Upper lobe of left lung (tissue), 6 donors: ENCODE data around the gene DNAJB11. TPM values are rescaled to one million over a fixed set of nuclear protein-coding genes. Genes with fewer than 3 reads are reported as not detected.

Experiments used
- ATAC-seq, 2 donors: fragments of 200-7000 bp; cut with Tn5 transposase; one replicate each; pipeline ENCODE4 v1.9.1; 2022; ENCODE audit warnings: mild to moderate bottlenecking in 2 of 2, moderate library complexity in 2 of 2; ENCODE audit not compliant: low FRiP score in 2 of 2
- DNase-seq, 2 donors: peaks; one replicate each; pipeline ENCODE4 v3.0.0-alpha.2; 2019 to 2020
- H3K27ac ChIP-seq, 4 donors: fragments of 200-600 bp; sonication (generic); one replicate each; pipeline ENCODE4 v1.5.1; 2016 to 2019
- H3K27me3 ChIP-seq, 4 donors: fragments of 200-600 bp; sonication (generic); one replicate each; pipeline ENCODE4 v1.5.1; 2017 to 2019
- H3K36me3 ChIP-seq, 4 donors: fragments of 200-600 bp; sonication (generic); one replicate each; pipeline ENCODE4 v1.5.1; 2016 to 2019
- H3K4me1 ChIP-seq, 4 donors: fragments of 200-600 bp; sonication (generic); one replicate each; pipeline ENCODE4 v1.5.1; 2018 to 2019
- H3K4me3 ChIP-seq, 4 donors: fragments of 200-600 bp; sonication (generic); one replicate each; pipeline ENCODE4 v1.5.1; 2017 to 2019; ENCODE audit warnings: mild to moderate bottlenecking in 2 of 4, moderate library complexity in 1 of 4
- H3K9me3 ChIP-seq, 4 donors: fragments of 200-600 bp; sonication (generic); one replicate each; pipeline ENCODE4 v1.5.1; 2018 to 2019
- EP300 ChIP-seq, 4 donors: sonication (generic); formaldehyde crosslinking; IDR thresholded peaks; one replicate each; pipeline ENCODE4 v1.5.1; 2017; ENCODE audit warnings: antibody characterized with exemption in 4 of 4, control low read depth in 2 of 4
- POLR2A ChIP-seq, 4 donors: fragments of 450-650 bp; IDR thresholded peaks; one replicate each; pipeline ENCODE4 v1.5.1; 2016 to 2017; ENCODE audit warnings: antibody characterized with exemption in 4 of 4, mild to moderate bottlenecking in 2 of 4
- POLR2AphosphoS5 ChIP-seq, 2 donors: sonication (generic); formaldehyde crosslinking; IDR thresholded peaks; one replicate each; pipeline ENCODE4 v1.5.1; 2017; ENCODE audit warnings: antibody characterized with exemption in 2 of 2
- WGBS, 2 donors: methylation state at CpG; one replicate each; pipeline ENCODE4 v1.1.5; 2017 to 2018; 5-methylcytosine and 5-hydroxymethylcytosine counted together
- total RNA-seq, 6 donors: library from RNA; depleted of rRNA in 4 of 6; stranded (reverse); fragments of >200 nt in 4 of 6; gene quantifications; one replicate each; pipeline versions ENCODE4 v1.1.0 to v1.2.1, GENCODE V29; 2016 to 2021
- TF ChIP-seq, protein P1 (sequence below), 6 experiments: fragments of 450-650 bp in 4 of 6; fragments of 200-600 bp in 2 of 6; sonication (generic) in 2 of 6; IDR thresholded peaks; one replicate each; pipeline ENCODE4 v1.5.1; 2016 to 2019; ENCODE audit warnings: antibody characterized with exemption in 6 of 6
- donor health status: DM: no; HTN: no; CAD: no; lungs with moderate emphysema.
- donor health status: DM: no; HTN: yes; CAD: no; lungs with severe emphysema.

Gene DNAJB11
- total RNA-seq: 10 to 100 TPM; 10.5 to 52.7 (median 38.9) TPM

DNA sequence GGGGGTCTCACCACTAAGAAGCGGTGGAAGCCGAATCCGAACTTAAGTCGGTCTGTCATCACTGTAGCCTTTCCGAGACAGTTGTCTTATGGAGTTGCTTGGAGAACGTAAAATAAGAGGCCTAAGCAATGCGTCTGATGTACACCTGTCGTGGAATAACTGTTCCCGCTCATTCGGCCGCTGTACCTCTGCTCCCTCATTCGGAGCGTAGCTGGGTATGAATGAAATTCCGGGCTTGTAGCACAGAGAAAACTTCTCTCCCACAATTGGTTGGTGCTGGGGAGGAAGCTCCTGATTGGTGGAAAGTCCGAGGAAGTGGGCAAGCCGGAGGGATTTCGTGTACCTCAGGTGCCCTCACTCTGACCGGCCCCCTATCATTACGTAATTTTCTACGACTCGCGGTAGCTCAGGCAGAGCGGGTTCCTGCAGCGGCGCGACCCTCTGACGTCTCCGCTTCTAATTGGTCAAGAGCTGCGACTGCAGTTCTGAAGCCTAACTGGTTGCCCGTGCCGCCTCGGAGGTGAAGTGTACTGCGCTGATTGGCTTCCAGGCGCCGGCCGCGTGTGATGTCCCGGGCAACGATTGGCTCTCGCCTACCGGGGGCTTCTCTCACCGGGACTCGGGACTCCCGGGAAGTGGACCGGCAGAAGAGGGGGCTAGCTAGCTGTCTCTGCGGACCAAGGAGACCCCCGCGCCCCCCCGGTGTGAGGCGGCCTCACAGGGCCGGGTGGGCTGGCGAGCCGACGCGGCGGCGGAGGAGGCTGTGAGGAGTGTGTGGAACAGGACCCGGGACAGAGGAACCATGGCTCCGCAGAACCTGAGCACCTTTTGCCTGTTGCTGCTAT is at the start of gene DNAJB11:
Gene DNAJB11 (plus strand): TSS at position 625 of the 845 bp plus-strand sequence. CDS start 178 bp downstream, at position 803.
- no peaks in the 10 kb centered on the region for H3K27me3 ChIP-seq
- H3K36me3 ChIP-seq: peaks cover 0 to 29% (median 0%) of the 10 kb centered on the region in 4 donors
- DNase-seq: peak; percentile 96 to 100
- ATAC-seq: peak; percentile 96 to 97
- H3K4me1 ChIP-seq: peaks cover 26 to 50% (median 36%) of the 10 kb centered on the region in 4 donors
- no peaks in the 10 kb centered on the region for H3K9me3 ChIP-seq
- peak within 1 kb of the TSS; percentile 93 to 99 (median 94) for H3K27ac ChIP-seq
- H3K4me3 ChIP-seq: peak within 1 kb of the TSS; percentile 75 to 96 (median 92)
- no peak for TF ChIP-seq EP300 (IDR thresholded peaks at IDR 0.05)
- TF ChIP-seq, protein P1, sequence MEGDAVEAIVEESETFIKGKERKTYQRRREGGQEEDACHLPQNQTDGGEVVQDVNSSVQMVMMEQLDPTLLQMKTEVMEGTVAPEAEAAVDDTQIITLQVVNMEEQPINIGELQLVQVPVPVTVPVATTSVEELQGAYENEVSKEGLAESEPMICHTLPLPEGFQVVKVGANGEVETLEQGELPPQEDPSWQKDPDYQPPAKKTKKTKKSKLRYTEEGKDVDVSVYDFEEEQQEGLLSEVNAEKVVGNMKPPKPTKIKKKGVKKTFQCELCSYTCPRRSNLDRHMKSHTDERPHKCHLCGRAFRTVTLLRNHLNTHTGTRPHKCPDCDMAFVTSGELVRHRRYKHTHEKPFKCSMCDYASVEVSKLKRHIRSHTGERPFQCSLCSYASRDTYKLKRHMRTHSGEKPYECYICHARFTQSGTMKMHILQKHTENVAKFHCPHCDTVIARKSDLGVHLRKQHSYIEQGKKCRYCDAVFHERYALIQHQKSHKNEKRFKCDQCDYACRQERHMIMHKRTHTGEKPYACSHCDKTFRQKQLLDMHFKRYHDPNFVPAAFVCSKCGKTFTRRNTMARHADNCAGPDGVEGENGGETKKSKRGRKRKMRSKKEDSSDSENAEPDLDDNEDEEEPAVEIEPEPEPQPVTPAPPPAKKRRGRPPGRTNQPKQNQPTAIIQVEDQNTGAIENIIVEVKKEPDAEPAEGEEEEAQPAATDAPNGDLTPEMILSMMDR (IDR thresholded peaks at IDR 0.05): peak in 2 of 6 experiments; percentile 14 to 25
- peak in 3 of 4 donors; percentile 37 to 87 (median 78) for TF ChIP-seq POLR2A (IDR thresholded peaks at IDR 0.05)
- peak; percentile 69 to 78 for TF ChIP-seq POLR2AphosphoS5 (IDR thresholded peaks at IDR 0.05)
- WGBS, 2 donors: 0 to 2% methylated on average over 15 to 47 of the region's 59 CpGs

DNA sequence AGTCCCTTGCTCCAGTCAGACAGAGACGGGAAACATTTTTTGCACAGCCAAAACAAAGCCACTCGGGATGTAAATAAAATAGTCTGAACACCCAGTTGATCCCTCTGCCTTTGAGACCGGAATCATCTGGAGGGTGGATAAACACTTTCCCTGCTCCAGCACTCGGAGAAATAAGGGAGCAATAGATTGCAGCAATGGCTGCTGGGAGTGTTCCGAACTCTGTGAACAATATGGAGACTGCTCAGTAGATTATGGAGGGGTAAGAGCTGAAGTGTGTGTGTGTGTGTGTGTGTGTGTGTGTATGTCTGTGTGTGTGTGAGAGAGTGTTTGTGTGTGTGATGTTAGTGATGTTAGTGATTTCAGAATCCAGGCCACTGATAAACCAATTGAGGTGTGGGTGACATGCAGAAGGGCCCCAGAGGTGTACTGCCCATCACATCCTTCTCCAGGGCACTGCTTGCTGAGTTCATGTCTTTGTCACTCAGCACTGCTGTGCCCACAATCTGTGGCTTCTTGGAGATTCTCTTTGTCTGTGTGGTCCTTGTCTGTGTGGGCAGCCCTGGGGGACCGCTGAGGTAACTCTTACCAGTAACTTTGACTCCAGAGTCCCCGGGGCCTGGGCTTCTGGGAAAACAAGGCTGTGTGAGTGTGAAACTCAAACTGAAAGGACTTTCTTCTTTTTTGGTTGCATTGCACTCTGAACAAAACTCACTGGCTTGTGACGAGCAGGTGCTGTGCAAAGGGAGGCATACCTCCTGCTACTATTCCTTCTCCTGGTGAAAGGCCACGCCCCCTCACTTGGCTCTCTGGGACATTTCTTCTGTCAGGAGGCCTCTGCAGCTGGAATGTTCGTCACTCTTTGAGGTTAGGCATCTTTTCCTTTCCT is 49.3 kb upstream of the DNAJB11 start:
- H3K4me1 ChIP-seq: no peaks in the 10 kb centered on the region
- DNase-seq (no peak), ATAC-seq (no peak)
- H3K4me3 ChIP-seq: no peak overlapping the region
- no peaks in the 10 kb centered on the region for H3K36me3 ChIP-seq
- no peak for TF ChIP-seq EP300 (IDR thresholded peaks at IDR 0.05)
- TF ChIP-seq, protein P1 (IDR thresholded peaks at IDR 0.05): no peak
- no peak overlapping the region for H3K27ac ChIP-seq
- H3K9me3 ChIP-seq: no peaks in the 10 kb centered on the region
- H3K27me3 ChIP-seq: no peaks in the 10 kb centered on the region
- 72% methylated on average over 10 of the region's 10 CpGs for WGBS, 2 donors

DNA sequence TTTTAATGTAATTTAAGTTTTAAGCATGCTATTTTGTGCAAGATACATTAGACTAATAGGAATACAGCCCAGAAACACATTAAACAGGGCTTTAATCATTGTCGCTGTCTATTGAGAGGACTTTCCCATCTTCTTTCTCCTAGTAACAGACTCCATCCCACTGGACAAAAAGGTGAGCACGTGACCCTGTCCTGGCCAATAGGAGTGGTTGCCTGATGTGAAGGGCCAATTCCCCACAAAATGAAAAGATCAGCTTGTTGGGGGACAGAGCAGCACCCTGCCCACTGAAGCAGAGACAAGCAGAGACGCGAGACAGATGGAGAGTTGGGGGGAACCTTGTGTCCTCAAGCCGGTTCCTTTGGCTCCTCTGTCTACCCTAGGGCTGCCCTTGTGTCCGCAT is 47.5 kb upstream of the DNAJB11 start:
- Histone ChIP-seq H3K4me3 (no peak overlapping the region), H3K27ac (no peak overlapping the region), H3K27me3 (no peaks in the 10 kb centered on the region), H3K9me3 (no peaks in the 10 kb centered on the region), H3K36me3 (no peaks in the 10 kb centered on the region), H3K4me1 (no peaks in the 10 kb centered on the region)
- TF ChIP-seq EP300 (IDR thresholded peaks at IDR 0.05) (no peak), POLR2A (IDR thresholded peaks at IDR 0.05) (no peak), POLR2AphosphoS5 (IDR thresholded peaks at IDR 0.05) (no peak)
- TF ChIP-seq, protein P1 (IDR thresholded peaks at IDR 0.05): no peak
- no peak for ATAC-seq
- no peak for DNase-seq
- 88 to 95% methylated on average over 6 of the region's 6 CpGs for WGBS, 2 donors

DNA sequence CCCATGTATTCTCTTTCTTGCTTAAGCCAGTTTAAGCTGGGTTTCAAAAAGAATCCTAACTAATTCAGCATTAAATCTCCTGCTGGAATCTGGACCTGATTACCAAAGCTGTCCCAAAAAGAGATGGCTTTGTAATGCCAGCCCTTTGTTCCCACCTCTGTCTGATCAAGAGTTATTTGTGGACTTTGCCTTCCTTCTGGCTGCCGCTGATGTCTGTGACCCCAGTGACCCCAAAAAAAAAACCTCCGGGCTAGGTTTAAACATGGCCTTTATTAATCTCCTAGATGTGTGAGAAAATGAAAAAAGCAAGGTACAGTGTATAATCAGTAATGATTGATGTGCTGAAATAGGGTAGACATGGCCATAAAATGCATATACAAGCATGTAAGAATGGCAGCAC is 47.1 kb upstream of the DNAJB11 start:
- no peaks in the 10 kb centered on the region for H3K27me3 ChIP-seq
- H3K4me1 ChIP-seq: no peaks in the 10 kb centered on the region
- TF ChIP-seq, protein P1 (IDR thresholded peaks at IDR 0.05): no peak
- no peak for TF ChIP-seq POLR2A (IDR thresholded peaks at IDR 0.05)
- no peak for TF ChIP-seq EP300 (IDR thresholded peaks at IDR 0.05)
- TF ChIP-seq POLR2AphosphoS5 (IDR thresholded peaks at IDR 0.05): no peak
- no peak overlapping the region for H3K4me3 ChIP-seq
- DNase-seq (no peak), ATAC-seq (no peak)
- H3K27ac ChIP-seq: no peak overlapping the region
- no peaks in the 10 kb centered on the region for H3K9me3 ChIP-seq
- WGBS, 2 donors: 30 to 36% methylated on average over 2 of the region's 2 CpGs
- no peaks in the 10 kb centered on the region for H3K36me3 ChIP-seq
